Midbrain (tissue), 1 donor: ENCODE results near the gene CEP43.

Experiments
- DNase-seq: peaks from one replicate; lab custom pipeline; 2025; lab: John Stamatoyannopoulos, UW

Gene CEP43

DNA sequence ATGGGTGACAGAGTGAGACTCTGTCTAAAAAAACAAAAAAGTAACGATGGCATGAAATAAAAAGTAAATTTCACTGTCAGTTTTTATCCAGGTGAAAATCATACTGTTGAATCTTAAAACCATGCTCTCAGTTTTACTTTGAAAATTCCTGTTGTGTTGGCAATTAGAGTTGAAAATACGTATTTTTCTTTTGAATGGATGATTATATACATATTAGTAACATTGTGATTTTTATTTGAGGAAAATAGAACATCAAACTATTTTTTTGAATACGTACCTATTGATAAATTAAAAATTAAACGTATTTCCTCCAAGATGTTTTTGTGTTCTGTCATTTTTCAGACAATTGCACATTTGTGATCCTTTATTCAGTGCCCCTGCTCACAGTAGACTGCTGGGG is 14.7 kb downstream of the CEP43 start:
- DNase-seq = no peak

DNA sequence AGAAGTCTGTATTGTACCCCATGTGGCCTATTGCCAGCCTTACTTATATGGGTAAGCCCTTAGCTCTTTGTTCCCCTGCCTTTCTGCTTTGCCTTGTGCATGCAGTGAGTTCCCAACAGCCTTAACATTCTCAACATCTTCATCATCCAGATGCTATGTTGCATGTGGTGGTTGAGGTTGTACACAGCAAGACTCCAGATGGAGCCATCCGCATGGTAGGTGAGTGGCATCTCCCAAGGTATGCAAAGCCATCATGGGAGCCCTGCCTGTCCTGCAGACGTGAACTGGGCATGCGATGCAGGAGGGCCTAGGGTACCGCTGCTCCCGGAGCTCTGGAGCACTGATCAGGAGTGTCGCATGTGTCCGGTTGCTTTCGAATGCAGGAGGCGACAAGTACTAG is 16.1 kb downstream of the CEP43 start:
- no peak for DNase-seq

DNA sequence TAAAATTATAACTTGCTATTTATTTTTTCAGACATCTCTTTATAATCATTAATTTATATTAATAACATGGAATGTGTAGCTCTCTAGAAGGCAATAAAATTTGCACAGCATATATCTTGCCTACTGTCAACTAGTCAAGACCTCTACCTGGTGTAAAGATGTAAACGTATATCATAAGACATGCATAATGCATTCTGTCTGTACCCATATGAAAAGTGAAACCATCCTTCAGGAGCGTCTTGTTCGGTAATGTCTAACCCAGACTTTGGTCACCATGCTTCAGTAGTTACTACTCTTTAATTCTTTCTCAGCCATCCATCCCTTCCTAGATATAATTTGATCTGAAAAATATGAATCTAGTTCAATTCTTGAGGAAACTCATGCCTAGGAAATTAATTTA is 21.0 kb downstream of the CEP43 start:
- no peak for DNase-seq

DNA sequence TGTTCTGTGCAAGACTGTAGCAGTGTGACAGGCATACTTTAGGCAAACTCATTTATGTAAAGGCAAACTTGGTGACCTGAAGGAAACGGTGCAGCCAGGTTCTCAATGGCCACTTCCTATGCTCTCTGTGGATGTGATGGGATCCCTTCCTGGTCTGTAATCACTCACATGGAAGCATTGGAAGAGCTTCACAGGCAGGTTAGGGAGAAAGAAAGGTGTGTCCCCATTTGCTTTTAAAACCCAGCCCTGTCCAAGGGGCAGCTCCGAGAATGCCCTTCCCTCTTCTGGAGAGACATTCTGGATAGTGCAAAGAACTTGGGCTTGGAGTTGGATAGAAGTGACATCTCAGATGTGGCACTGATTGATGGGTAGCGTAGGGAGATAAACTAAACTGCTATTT is 28.1 kb downstream of the CEP43 start:
- no peak for DNase-seq

DNA sequence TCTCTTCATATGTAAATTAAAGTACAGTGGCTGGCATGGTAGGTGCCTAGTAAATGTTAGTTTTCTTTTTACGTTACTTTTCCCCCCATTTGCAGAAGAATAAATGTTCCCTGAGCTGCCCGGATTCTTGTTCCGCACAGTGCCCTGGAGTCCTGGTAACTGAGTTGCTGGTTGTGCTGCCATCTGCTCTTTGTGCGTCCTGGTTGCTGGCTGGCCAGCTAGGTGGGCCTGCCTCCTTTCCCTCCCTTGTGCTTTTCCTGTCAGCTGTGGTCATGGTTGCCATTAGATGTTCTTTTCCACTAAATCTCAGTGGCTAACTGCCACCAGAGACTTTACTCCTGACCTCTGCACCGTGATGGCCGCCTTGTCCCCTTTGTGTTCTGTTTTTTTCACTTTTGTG is 28.6 kb downstream of the CEP43 start:
- no peak for DNase-seq

DNA sequence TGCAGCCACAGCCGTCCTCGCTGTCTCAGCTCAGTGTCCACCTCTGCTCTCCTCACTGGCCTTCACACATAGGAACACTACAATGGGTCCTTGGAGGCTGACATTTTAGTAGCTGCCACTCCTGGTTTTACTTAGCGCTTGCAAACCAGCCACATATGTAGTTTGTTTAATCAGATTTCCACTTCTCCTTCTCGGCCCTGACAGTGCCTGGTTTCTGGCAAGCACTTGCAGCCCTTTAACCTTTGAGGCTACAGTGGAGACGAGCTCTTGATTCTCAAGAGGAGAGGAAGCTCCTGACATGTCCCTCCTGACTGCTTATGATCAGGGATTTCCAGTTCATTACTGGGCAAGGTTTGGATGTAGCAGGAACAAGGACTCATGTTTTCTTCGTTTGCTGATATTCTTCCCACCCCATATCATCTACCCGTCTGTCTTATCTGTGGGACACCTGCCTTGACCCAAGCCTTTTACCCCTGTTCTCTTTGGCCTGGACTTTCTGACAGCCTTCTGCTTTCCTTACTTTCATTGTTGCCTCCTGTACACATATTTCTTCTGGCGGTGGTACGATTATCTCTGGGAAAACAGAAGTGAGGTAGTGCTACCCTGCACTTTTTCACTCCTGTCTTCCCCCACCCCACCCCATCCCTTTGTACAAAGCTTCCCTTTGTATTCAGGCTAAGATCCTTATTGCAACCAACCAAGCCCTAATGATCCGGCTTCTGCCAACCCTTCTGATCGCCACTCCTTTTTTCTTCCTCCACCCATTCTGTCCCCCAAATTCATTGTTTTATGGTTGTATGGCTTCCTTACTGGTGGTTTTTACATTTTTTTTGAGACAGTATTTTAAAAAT is 31.2 kb downstream of the CEP43 start:
- DNase-seq = no peak

DNA sequence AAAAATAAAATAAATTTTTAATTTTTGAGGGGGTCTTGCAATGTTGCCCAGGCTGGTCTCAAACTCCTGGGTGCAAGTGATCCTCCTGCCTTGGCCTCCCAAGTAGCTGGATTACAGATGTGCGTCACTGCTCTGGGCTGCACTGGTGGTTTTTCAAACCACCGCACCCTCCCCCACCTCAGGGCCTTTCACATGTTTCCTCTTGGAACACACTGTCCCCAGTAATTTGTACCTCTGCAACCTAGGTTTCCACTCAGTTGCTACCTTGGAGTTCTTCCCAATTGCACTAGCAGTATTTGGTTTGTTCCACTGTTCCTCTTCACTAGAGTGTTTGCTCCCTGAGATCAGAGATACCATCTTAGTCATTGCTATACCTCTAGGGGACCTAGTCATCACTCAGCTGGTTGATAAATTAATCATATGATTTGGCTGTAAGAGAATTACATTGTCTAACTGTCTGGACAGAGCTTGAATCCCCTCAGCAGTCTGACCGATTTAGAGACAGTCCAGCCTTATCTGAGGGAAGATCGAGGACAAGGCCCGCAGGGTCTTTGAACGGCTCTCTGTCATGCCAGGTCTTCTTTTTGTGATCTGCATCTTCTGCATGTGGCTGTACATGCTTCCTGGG is 32.0 kb downstream of the CEP43 start:
- DNase-seq = no peak

DNA sequence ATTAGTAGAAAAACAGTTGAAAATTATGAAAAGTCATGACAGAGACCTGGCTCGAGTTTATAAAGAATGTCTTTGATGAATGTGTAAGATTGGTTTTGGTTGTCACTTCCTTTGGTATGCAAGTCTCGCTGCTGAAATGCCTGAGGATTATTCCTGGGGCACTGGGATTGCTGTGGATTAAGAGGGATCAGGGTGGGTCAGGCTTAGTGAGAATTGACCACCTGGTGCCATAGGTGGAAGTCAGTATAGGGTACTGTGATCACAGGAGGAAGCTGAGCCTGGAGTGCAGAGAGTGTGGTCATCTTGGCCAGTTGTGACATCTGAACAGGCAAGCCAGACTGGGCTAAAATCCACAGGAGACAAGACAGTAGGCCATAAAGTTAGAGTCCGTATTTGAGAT is 34.9 kb downstream of the CEP43 start:
- DNase-seq = no peak

DNA sequence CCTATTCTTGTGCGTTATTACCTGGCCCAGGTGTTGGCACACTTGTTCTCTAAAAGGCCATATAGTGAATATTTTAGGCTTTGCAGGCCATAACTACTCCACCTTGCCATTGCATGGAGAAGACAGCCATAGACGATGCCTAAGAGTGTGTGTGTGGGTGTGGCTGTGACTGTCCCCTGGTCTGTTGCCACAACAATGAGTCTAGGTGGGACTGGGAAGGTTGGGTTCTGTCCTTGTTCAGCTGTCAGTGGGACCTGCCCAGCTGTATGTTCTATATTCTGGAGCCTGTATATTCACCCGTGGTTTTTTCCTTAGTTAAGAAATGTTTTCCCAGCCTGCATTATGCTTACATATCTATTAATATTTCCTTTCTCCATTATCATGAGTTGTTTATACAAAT is 38.6 kb downstream of the CEP43 start:
- DNase-seq = no peak

DNA sequence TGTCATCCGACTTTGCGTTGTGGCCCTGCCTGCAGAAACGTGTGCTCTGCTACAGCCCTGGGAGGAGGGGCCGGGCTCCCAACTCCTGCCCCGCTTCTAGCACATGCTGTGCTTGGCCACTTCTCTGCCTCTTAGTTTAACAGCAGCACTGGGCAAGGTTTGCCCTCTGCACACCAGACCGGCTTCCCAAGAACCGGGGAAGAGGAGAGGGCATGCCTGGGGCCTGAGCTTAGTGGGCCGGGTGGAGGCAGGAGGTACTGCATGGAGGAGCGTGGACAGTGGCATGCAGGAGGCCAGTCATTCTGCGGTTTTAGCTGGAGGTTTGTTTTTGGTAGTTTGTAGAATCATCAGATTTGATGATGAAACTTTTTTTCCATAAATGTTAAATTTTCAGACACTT is 45.5 kb downstream of the CEP43 start:
- DNase-seq = no peak

DNA sequence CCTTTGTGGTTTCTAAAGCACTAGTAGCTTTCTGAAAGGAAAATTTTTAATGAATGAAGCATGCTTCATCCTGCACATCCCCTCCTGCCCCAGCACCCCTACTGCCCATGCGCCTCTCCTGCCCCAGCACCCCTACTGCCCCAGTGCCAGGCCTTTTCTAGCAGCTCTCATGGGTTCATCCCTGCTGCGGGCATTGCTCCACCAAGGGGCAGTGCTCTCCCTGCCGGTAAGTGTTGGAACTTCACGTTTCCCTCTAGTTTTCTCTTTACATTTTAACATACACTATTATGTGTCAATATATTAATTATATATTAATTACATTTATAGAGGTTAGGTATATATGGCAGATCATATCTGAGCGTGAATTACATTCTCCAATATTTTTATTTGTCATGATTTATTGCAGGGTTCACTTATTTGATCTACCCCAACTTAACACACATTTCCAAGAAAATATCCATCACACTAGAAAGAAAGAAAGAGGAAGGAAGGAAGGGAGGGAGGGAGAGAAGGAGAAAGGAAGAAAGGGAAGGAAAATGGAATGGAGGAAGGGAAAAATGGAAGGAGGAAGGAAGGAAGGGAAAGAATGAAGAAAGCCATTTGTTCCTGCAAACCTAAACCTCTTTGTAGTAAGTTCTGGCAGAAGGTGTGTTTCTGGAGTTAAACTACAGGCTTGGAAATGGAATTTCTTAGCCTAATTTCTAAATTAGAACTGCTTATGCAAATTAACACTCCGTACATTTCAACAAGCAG is 46.8 kb downstream of the CEP43 start:
- no peak for DNase-seq

DNA sequence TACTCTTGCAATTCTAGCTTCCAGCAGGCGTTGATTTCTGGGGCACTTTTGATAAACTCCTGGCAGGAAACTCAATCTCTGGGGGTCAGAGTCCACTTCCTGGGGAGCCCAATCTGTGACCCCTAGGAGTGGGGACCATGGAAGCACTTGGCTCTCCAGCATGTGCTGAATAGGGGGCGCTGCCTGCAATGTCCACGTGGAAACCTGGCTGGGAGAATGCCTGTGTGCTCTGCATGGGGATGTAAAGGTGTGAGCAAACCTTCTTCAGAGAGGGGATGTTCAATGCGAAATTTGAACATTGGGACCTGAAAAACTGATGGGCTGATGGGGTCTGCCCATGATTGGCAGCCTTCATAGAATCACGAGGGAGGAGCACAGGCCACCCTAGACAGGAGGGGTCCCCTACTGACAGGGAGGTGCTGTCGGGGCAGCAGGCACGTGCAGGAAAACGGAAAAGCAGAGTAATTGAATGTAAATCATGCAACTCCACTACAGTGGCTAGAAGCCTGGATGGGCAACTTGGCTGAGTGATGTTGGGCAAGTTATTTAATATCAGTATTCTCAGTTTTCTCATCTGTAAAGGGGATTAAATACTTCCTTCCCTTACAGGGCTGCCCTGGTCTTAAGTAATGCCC is 47.8 kb downstream of the CEP43 start:
- DNase-seq = no peak

DNA sequence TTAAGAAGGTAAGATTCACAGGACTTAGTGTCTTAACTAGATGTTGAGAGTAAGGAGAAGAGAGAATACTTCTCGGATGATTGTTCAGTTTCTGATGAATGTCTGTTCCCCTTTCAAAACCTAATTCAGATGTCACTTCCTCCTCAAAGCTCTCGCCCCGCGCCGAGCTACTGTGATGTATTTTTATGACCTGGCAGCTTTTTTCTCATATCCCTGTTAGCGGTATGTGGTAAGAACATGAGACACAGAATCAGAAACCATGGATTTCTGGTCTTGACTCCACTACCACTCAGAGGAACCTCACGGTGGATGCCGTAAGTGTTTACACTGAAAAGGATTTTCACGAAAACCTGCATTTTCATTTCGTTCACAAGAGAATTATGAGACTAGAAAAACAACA is 48.4 kb downstream of the CEP43 start:
- peak; percentile 18 for DNase-seq
